Cardiac fibroblast (primary cell): ENCODE results near the gene RBKS.
"Not testable (repeated sequence)": the region's sequence is repeated elsewhere in the genome, so short reads cannot be mapped to it uniquely, and the experiment has no call there.

Experiments used
- DNase-seq, 2 donors: peaks; one replicate each; pipeline versions ENCODE4 v3.0.0 to v3.0.0-alpha.2; 2010; ENCODE audit warnings: low read depth in 2 of 2
- H3K4me3 ChIP-seq, 2 donors: replicated peaks in 1 of 2; 1 replicate in 1 of 2; 2 replicates in 1 of 2; pipeline ENCODE4 v1.5.1; 2011; ENCODE audit warnings: low read depth in 2 of 2, low read length in 2 of 2, mild to moderate bottlenecking in 2 of 2, moderate library complexity in 1 of 2
- CTCF ChIP-seq: IDR thresholded peaks from one replicate; pipeline ENCODE4 v1.5.1; 2011; ENCODE audit warnings: low read depth, mild to moderate bottlenecking, low read length, inconsistent platforms

Gene RBKS

GRCh38 chr2:27756091-27756490 lies 134.1 kb downstream of the RBKS start:
- TF ChIP-seq CTCF = no peak
- DNase-seq = no peak

GRCh38 chr2:27754831-27755230 lies 135.4 kb downstream of the RBKS start:
- TF ChIP-seq CTCF = no peak
- DNase-seq = no peak
- no peak overlapping the region for H3K4me3 ChIP-seq

More at GRCh38 chr2:27756091-27756490, 134.1 kb downstream of the RBKS start:
- no peak overlapping the region for H3K4me3 ChIP-seq

GRCh38 chr2:27754138-27754588 lies 136.0 kb downstream of the RBKS start:
- peak; percentile 98 for TF ChIP-seq CTCF
- DNase-seq = peak; percentile 86 to 87
- no peak overlapping the region for H3K4me3 ChIP-seq

GRCh38 chr2:27752551-27753237 lies 137.5 kb downstream of the RBKS start:
- no peak overlapping the region for H3K4me3 ChIP-seq
- TF ChIP-seq CTCF = no peak
- no peak for DNase-seq

GRCh38 chr2:27751377-27751776 lies 138.8 kb downstream of the RBKS start:
- no peak for TF ChIP-seq CTCF
- DNase-seq = no peak
- no peak overlapping the region for H3K4me3 ChIP-seq

GRCh38 chr2:27748803-27749554 lies 141.2 kb downstream of the RBKS start:
- DNase-seq, H3K4me3 ChIP-seq: not testable (repeated sequence)

GRCh38 chr2:27747827-27748352 lies 142.3 kb downstream of the RBKS start:
- no peak overlapping the region for H3K4me3 ChIP-seq
- DNase-seq = no peak
- TF ChIP-seq CTCF = no peak
